Mesenchymal stem cell (in vitro differentiated cells and primary cell): ENCODE data around the gene MPPED2.

Source experiments
- DNase-seq: peaks from one replicate; pipeline ENCODE4 v3.0.0-alpha.2; 2013
- H2AFZ ChIP-seq: one replicate; pipeline ENCODE4 v1.6.1; 2013; ENCODE audit warnings: low read depth, mild to moderate bottlenecking, control low read depth, inconsistent platforms, low read length, moderate library complexity
- H2AK5ac ChIP-seq: 2 replicates; pipeline ENCODE4 v1.6.1; 2013; ENCODE audit warnings: low read length, moderate library complexity, mild to moderate bottlenecking, inconsistent platforms; ENCODE audit not compliant: severe bottlenecking
- H2BK120ac ChIP-seq: one replicate; pipeline ENCODE4 v1.6.1; 2013; ENCODE audit warnings: low read depth, mild to moderate bottlenecking, inconsistent platforms, low read length, moderate library complexity
- H2BK12ac ChIP-seq, 2 experiments: one replicate each; pipeline ENCODE4 v1.6.1; 2013; ENCODE audit warnings: inconsistent platforms in 2 of 2, low read length in 2 of 2, mild to moderate bottlenecking in 2 of 2, moderate library complexity in 2 of 2, control low read depth in 1 of 2
- H2BK15ac ChIP-seq: one replicate; pipeline ENCODE4 v1.6.1; 2013; ENCODE audit warnings: mild to moderate bottlenecking, low read depth, inconsistent platforms; ENCODE audit not compliant: poor library complexity, severe bottlenecking
- H2BK5ac ChIP-seq: 2 replicates; pipeline ENCODE4 v1.6.1; 2013; ENCODE audit warnings: low read depth, mild to moderate bottlenecking, low read length, control low read depth, inconsistent platforms; ENCODE audit not compliant: poor library complexity, severe bottlenecking
- H3K14ac ChIP-seq, 2 experiments: one replicate each; pipeline ENCODE4 v1.6.1; 2013; ENCODE audit warnings: inconsistent platforms in 2 of 2, low read length in 2 of 2, control low read depth in 1 of 2, mild to moderate bottlenecking in 1 of 2, moderate library complexity in 1 of 2
- H3K18ac ChIP-seq, 2 experiments: one replicate each; pipeline ENCODE4 v1.6.1; 2013; ENCODE audit warnings: inconsistent platforms in 2 of 2, low read length in 2 of 2, control low read depth in 1 of 2, low read depth in 1 of 2, mild to moderate bottlenecking in 1 of 2
- H3K23ac ChIP-seq, 2 experiments: one replicate each; pipeline ENCODE4 v1.6.1; 2013; ENCODE audit warnings: inconsistent platforms in 2 of 2, low read length in 2 of 2, mild to moderate bottlenecking in 2 of 2, moderate library complexity in 2 of 2, control low read depth in 1 of 2
- H3K27ac ChIP-seq: 2 replicates; pipeline ENCODE4 v1.5.1; 2013; ENCODE audit warnings: mild to moderate bottlenecking, moderate library complexity, low read length, control low read depth, inconsistent platforms; ENCODE audit not compliant: poor library complexity, severe bottlenecking
- H3K27me3 ChIP-seq, 2 experiments: 2 replicates each; pipeline versions ENCODE4 v1.6.1 to v1.7.0; 2013; ENCODE audit warnings: low read length in 2 of 2, mild to moderate bottlenecking in 2 of 2, moderate library complexity in 2 of 2, control low read depth in 1 of 2, inconsistent platforms in 1 of 2; ENCODE audit not compliant: control insufficient read depth in 1 of 2, insufficient read depth in 1 of 2
- H3K36me3 ChIP-seq, 2 experiments: 2 replicates each; pipeline versions ENCODE4 v1.6.1 to v1.7.0; 2013; ENCODE audit warnings: low read length in 2 of 2, control low read depth in 1 of 2, inconsistent platforms in 1 of 2, low read depth in 1 of 2, mild to moderate bottlenecking in 1 of 2; ENCODE audit not compliant: insufficient read depth in 2 of 2, control insufficient read depth in 1 of 2
- H3K4ac ChIP-seq, 2 experiments: one replicate each; pipeline ENCODE4 v1.6.1; 2013; ENCODE audit warnings: inconsistent platforms in 2 of 2, low read length in 2 of 2, mild to moderate bottlenecking in 2 of 2, moderate library complexity in 2 of 2, control low read depth in 1 of 2, low read depth in 1 of 2
- H3K4me1 ChIP-seq: 2 replicates; pipeline ENCODE4 v1.6.1; 2013; ENCODE audit warnings: low read depth, low read length, control low read depth; ENCODE audit not compliant: control insufficient read depth, insufficient read depth
- H3K4me2 ChIP-seq: 2 replicates; pipeline ENCODE4 v1.6.1; 2013; ENCODE audit warnings: low read length, mild to moderate bottlenecking, inconsistent platforms; ENCODE audit not compliant: poor library complexity, severe bottlenecking
- H3K4me3 ChIP-seq, 2 experiments: 2 replicates each; pipeline versions ENCODE4 v1.5.1 to v1.7.0; 2013; ENCODE audit warnings: low read length in 2 of 2, mild to moderate bottlenecking in 2 of 2, control low read depth in 1 of 2, low read depth in 1 of 2; ENCODE audit not compliant: insufficient read depth in 1 of 2
- H3K79me1 ChIP-seq: replicated peaks from 2 replicates; pipeline ENCODE4 v1.6.1; 2013; ENCODE audit warnings: mild to moderate bottlenecking, control low read depth, low read length, inconsistent platforms; ENCODE audit not compliant: poor library complexity, severe bottlenecking
- H3K9ac ChIP-seq: 2 replicates; pipeline ENCODE4 v1.7.0; 2013; ENCODE audit warnings: mild to moderate bottlenecking, low read length, moderate library complexity
- H3K9me3 ChIP-seq: 2 replicates; pipeline ENCODE4 v1.7.0; 2013; ENCODE audit warnings: mild to moderate bottlenecking, low read length; ENCODE audit not compliant: control insufficient read depth
- H4K8ac ChIP-seq: one replicate; pipeline ENCODE4 v1.6.1; 2013; ENCODE audit warnings: inconsistent platforms, mild to moderate bottlenecking, low read length, moderate library complexity
- H4K91ac ChIP-seq: one replicate; pipeline ENCODE4 v1.6.1; 2013; ENCODE audit warnings: mild to moderate bottlenecking, low read length, inconsistent platforms
- WGBS: methylation state at CpG from one replicate; pipeline ENCODE4 v1.1.7; 2013; ENCODE audit warnings: mixed read lengths; 5-methylcytosine and 5-hydroxymethylcytosine counted together

The MPPED2 gene

DNA sequence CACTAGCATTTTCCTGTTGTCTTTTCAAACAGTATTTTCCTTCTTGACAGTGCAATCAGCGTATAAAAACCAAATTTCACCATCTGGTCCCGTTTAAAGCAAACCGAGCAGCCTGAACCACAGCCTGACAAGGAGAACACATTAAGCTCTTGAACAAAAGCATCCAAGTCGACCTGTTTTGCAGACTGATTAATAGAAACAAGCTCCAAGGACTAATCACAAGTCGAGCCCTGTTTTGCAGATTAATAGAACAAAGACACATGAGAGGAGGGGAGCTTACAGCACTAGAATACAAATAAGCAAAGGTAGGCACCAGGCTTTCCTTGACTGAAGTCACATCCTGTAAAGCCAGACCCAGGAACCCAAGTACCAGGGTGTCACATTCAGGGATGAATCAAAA, 104.8 kb downstream of the MPPED2 start:
- H2BK15ac ChIP-seq, result no peak overlapping the region

DNA sequence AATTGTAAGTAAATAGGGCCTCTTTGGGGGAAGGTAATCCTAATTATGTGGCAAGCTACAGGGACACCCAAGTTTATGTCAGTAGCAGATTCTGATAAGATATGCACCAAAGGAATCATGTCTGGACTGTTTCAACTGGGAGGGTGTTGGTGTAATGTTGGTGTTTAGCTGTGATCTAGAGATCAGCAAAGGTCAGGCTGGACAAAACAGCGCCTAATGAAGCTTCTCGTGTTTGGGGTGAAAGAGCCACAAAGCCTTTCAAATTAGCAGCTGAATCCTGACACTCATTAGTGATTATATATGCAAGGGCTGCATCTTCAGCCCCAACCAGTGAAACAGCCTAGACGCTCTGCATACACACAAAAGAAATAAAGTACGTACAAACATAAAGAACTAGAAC, 106.3 kb downstream of the MPPED2 start:
- no peaks in the 10 kb centered on the region for H3K27me3 ChIP-seq
- H3K4me2 ChIP-seq, result no peak overlapping the region
- no peak overlapping the region for H3K14ac ChIP-seq
- H3K4me3 ChIP-seq, result no peak overlapping the region
- peak; percentile 21 for DNase-seq
- no peak overlapping the region for H3K27ac ChIP-seq
- H3K36me3 ChIP-seq, result no peaks in the 10 kb centered on the region
- no peak overlapping the region for H4K8ac ChIP-seq
- no peak overlapping the region for H2BK12ac ChIP-seq
- H3K9me3 ChIP-seq, result no peaks in the 10 kb centered on the region
- H2AFZ ChIP-seq, result no peak overlapping the region
- WGBS, result 26% methylated on average over 4 of the region's 4 CpGs
- H3K79me1 ChIP-seq, result no peaks in the 10 kb centered on the region
- no peak overlapping the region for H4K91ac ChIP-seq
- H2BK5ac ChIP-seq, result no peak overlapping the region
- H2AK5ac ChIP-seq, result no peak overlapping the region
- H3K4me1 ChIP-seq, result no peaks in the 10 kb centered on the region
- no peak overlapping the region for H2BK120ac ChIP-seq
- no peak overlapping the region for H3K9ac ChIP-seq
- H3K23ac ChIP-seq, result no peak overlapping the region
- no peak overlapping the region for H3K18ac ChIP-seq
- H3K4ac ChIP-seq, result no peak overlapping the region
- H2BK15ac ChIP-seq, result no peak overlapping the region

More for the DNA sequence above, 104.8 kb downstream of the MPPED2 start:
- Histone ChIP-seq H3K14ac (no peak overlapping the region), H2BK12ac (no peak overlapping the region), H3K79me1 (no peaks in the 10 kb centered on the region), H3K23ac (no peak overlapping the region), H4K8ac (no peak overlapping the region), H3K27me3 (no peaks in the 10 kb centered on the region), H3K9ac (no peak overlapping the region), H3K4me2 (no peak overlapping the region), H2BK5ac (no peak overlapping the region), H3K4ac (no peak overlapping the region), H3K18ac (no peak overlapping the region), H3K36me3 (no peaks in the 10 kb centered on the region), H2BK120ac (no peak overlapping the region), H2AFZ (no peak overlapping the region), H4K91ac (no peak overlapping the region), H3K4me3 (no peak overlapping the region), H3K9me3 (no peaks in the 10 kb centered on the region), H2AK5ac (no peak overlapping the region), H3K4me1 (no peaks in the 10 kb centered on the region), H3K27ac (no peak overlapping the region)
- DNase-seq, result no peak
- WGBS, result 60% methylated on average over 5 of the region's 5 CpGs

DNA sequence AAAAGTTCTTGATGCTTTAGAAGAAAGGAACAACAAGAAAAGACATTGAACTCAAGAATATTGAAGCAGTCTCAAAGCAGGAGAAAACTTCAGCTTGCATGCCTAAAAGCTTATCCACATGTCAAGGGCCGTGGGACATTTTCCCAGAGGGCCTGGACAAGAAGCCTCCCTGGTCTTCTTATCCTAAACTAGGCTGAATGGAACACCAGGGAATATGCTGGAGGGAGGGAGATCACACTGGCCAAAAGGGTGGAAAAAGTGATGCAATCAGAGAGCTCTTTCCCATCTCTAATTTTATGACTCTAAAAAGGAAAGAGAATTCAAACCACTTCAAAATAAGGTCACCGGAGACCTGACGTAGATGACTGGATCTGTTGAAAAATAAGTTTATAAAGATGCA, 107.2 kb downstream of the MPPED2 start:
- H2BK5ac ChIP-seq, result no peak overlapping the region
- no peaks in the 10 kb centered on the region for H3K79me1 ChIP-seq
- no peak overlapping the region for H3K9ac ChIP-seq
- H3K4ac ChIP-seq, result no peak overlapping the region
- H2AFZ ChIP-seq, result no peak overlapping the region
- H3K27ac ChIP-seq, result no peak overlapping the region
- no peak overlapping the region for H3K4me2 ChIP-seq
- H2AK5ac ChIP-seq, result no peak overlapping the region
- no peak overlapping the region for H3K14ac ChIP-seq
- no peak overlapping the region for H4K8ac ChIP-seq
- no peaks in the 10 kb centered on the region for H3K27me3 ChIP-seq
- H2BK15ac ChIP-seq, result no peak overlapping the region
- no peak overlapping the region for H4K91ac ChIP-seq
- H3K9me3 ChIP-seq, result no peaks in the 10 kb centered on the region
- no peak overlapping the region for H3K4me3 ChIP-seq
- DNase-seq, result peak; percentile 45
- H3K36me3 ChIP-seq, result no peaks in the 10 kb centered on the region
- no peak overlapping the region for H2BK120ac ChIP-seq
- no peak overlapping the region for H2BK12ac ChIP-seq
- no peak overlapping the region for H3K18ac ChIP-seq
- no peaks in the 10 kb centered on the region for H3K4me1 ChIP-seq
- 17% methylated on average over 1 of the region's 3 CpGs for WGBS
- H3K23ac ChIP-seq, result no peak overlapping the region

DNA sequence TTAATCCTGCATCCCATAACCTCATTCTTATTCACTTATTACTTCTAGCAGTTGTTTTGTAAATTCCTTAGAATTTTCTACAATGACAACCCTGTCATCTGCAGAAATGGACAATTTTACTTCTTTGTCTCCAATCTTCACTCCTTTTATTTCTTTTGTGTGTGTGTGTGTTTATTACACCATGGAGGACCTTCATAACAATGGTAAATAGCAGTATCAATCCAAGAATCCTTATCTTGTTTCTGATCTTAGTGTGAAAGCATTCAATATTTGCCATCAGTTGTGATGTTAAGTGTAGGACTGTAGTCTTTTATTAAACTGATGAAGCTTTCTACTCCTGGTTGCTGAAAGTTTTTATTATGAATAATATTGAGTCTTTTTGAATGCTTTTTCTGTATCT, 109.1 kb downstream of the MPPED2 start:
- Histone ChIP-seq H3K4me3 (no peak overlapping the region), H3K79me1 (no peaks in the 10 kb centered on the region), H3K27me3 (no peaks in the 10 kb centered on the region), H3K23ac (no peak overlapping the region), H3K27ac (no peak overlapping the region), H3K4ac (no peak overlapping the region), H4K8ac (no peak overlapping the region), H2BK120ac (no peak overlapping the region), H3K4me2 (no peak overlapping the region), H3K18ac (no peak overlapping the region), H3K14ac (no peak overlapping the region), H2AFZ (no peak overlapping the region), H3K9me3 (no peaks in the 10 kb centered on the region), H3K4me1 (no peaks in the 10 kb centered on the region), H3K9ac (no peak overlapping the region), H2BK5ac (no peak overlapping the region), H2BK12ac (no peak overlapping the region), H3K36me3 (no peaks in the 10 kb centered on the region), H2BK15ac (no peak overlapping the region), H4K91ac (no peak overlapping the region), H2AK5ac (no peak overlapping the region)
- no peak for DNase-seq
